ENCODE data around the gene NXPH4.

Gene NXPH4

DNA sequence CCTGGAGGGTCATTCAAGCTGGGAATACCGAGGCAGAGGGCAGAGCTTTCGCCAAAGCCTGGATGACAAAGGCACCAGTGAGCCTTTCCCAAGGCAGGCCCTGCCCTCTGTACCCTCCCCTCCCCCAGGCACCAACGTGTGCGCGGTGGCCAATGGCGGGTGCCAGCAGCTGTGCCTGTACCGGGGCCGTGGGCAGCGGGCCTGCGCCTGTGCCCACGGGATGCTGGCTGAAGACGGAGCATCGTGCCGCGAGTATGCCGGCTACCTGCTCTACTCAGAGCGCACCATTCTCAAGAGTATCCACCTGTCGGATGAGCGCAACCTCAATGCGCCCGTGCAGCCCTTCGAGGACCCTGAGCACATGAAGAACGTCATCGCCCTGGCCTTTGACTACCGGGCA is 31.2 kb upstream of the NXPH4 start:
- DNase-seq = no peak

DNA sequence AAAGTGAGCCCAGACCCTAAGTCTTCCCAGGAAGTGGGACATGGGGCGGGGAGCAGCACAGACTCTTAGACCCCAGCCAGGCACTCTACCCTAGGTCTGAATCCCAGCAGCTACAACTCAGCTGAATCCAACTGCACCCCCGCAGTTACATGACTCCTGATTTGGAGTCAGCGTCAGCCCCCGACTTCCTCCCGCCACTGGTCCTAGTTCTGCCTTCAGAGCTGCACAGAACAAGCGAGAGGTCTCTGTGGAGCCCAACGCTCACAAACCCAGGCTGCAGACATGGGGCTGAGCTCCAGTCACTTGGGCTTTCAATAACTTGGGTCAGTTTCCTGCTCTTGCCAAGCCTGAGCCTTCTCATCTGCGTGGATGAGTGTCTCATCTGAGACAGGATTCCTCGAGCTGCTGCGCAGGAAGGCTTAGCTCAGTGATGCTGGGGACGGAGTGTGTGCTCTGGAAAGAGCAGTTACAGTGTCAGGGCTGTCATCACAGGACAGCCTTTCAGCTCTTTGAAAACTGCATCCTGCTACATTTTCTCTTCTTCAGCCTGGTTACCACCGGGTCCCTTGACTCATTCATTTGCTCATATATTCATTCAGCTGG is 30.6 kb upstream of the NXPH4 start:
- no peak for DNase-seq

DNA sequence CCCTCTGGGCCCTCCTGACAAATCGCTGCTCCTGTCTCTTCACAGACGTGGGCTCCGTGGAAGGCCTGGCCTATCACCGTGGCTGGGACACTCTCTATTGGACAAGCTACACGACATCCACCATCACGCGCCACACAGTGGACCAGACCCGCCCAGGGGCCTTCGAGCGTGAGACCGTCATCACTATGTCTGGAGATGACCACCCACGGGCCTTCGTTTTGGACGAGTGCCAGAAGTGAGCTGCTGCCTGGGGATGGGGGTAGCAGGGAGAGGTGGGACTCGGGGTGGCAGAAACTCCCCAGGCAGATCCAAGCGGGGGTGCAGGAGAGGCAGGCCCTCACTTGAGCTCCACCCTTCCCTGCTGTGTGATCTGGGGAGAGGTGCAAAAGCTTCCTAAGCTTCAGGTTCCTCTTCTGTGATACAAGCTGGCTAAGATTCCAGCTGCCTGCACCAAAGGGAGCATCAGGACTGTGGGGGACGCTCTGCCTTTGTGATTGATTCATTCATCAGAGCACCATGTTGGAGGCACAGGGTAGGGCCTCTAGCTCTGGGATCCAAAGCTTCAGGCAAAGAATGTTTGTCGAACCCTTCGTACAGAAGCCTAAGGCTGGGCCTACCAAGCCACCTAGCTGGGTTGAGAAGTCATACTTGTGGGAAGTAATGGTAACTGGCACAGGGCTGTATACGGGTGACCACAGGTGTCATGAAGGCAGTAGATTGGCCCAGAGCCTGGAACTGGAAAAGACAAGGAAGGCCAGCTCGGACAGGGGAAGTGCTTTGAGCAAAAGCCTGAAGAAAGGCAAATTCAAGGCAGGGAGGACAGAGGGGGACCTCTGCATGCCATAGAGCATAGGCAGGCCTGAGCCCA is 29.1 kb upstream of the NXPH4 start:
- DNase-seq = no peak

- no peak for DNase-seq
Measured at GRCh38 chr12:57188090-57188425, 28.5 kb upstream of the NXPH4 start.

- DNase-seq = no peak
Measured at GRCh38 chr12:57190037-57190436, 26.6 kb upstream of the NXPH4 start.

GRCh38 chr12:57190821-57191220 is 25.8 kb upstream of the NXPH4 start:
- DNase-seq = no peak

DNA sequence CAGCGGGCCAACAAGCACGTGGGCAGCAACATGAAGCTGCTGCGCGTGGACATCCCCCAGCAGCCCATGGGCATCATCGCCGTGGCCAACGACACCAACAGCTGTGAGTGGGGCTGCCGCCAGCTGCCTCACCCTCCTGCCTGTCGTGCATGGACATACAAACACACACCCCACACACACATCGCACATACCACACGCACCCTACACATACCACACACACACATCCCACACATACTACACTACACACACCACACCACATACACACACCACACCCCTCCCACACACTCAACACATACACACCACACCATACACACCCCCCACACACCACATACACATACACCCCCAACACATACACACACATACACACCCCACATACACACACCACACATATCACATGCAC is 25.2 kb upstream of the NXPH4 start:
- DNase-seq = no peak

- DNase-seq = no peak
Measured at GRCh38 chr12:57192920-57193319, 23.7 kb upstream of the NXPH4 start.

DNA sequence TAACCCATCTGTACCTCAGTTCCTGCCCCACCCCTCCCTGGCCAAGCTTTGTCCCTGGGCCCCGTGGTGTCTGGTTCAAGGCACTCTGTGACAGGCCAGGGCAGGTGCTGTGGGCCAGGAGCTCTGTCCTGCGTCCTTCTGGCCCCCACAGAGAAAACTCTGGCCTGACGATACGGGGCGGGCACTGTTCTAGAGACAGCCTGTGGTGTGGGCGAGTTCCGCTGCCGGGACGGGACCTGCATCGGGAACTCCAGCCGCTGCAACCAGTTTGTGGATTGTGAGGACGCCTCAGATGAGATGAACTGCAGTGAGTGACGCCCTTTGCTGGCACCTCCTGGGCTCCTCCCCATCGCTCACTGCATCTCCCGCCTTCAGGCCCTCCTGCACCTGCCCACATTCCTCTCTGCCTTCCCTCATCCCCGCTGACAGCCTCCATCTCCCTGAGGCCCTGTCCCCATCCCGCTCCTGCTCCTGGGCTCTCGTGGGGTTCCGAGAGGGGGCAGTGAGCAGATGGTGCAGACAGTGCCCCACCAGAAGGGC is 22.8 kb upstream of the NXPH4 start:
- DNase-seq = no peak

DNA sequence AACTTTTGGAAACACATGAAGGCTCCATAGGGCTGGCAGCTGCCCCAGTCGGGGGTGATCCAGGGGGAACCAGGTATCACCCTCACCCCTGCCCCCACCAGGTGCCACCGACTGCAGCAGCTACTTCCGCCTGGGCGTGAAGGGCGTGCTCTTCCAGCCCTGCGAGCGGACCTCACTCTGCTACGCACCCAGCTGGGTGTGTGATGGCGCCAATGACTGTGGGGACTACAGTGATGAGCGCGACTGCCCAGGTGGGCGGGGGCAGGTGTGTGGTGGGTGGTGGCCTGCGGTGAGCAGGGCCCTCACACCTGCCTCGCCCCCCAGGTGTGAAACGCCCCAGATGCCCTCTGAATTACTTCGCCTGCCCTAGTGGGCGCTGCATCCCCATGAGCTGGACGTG is 22.3 kb upstream of the NXPH4 start:
- no peak for DNase-seq

- DNase-seq = no peak
Measured at GRCh38 chr12:57195186-57195585, 21.4 kb upstream of the NXPH4 start.

DNA sequence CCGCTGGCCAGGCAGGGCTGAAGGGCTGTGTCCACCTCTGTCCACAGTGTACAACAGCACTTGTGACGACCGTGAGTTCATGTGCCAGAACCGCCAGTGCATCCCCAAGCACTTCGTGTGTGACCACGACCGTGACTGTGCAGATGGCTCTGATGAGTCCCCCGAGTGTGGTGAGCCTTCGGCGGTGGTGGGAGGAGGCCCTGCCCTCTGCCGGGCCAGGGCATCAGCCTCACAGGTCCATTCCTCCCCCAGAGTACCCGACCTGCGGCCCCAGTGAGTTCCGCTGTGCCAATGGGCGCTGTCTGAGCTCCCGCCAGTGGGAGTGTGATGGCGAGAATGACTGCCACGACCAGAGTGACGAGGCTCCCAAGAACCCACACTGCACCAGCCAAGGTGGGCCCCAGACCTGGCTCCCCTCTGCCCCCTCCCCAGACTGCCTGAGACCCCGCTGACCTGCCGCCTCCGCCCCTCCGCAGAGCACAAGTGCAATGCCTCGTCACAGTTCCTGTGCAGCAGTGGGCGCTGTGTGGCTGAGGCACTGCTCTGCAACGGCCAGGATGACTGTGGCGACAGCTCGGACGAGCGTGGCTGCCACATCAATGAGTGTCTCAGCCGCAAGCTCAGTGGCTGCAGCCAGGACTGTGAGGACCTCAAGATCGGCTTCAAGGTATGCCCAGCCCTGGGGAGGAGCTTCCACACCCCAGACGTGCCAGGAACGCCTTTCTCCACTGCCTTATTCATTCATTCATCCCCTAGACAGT is 20.8 kb upstream of the NXPH4 start:
- no peak for DNase-seq

- no peak for DNase-seq
Measured at GRCh38 chr12:57196439-57196838, 20.2 kb upstream of the NXPH4 start.

DNA sequence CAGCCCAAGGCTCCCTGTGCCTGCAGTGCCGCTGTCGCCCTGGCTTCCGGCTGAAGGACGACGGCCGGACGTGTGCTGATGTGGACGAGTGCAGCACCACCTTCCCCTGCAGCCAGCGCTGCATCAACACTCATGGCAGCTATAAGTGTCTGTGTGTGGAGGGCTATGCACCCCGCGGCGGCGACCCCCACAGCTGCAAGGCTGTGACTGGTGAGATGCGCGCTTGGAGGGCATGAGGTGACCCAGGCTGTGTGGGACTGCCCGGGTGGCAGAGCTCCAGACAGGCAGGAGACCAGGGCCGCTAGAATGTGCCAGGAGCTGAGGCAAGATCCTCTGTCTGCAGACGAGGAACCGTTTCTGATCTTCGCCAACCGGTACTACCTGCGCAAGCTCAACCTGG is 19.6 kb upstream of the NXPH4 start:
- no peak for DNase-seq

DNA sequence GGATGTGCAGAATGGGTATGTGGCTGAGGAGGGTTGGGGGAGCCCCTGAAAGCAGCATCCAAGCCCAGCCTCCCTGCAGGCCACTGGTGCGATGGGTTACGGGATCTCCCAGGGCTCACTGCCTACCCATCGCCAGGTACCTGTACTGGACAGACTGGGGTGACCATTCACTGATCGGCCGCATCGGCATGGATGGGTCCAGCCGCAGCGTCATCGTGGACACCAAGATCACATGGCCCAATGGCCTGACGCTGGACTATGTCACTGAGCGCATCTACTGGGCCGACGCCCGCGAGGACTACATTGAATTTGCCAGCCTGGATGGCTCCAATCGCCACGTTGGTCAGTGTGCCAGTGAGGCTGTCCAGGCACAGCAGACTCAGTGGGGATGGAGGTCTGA is 18.3 kb upstream of the NXPH4 start:
- DNase-seq = no peak

DNA sequence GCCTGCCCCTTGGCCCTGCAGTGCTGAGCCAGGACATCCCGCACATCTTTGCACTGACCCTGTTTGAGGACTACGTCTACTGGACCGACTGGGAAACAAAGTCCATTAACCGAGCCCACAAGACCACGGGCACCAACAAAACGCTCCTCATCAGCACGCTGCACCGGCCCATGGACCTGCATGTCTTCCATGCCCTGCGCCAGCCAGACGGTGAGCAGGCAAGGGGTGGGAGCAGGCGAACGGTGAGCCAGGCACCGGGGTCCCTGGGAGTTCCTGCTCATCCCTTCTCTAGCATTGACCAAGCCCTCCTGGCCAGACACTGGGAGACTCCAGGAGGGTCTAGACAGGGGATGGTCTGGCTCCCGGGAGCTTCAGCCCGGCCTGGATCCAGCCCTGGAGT is 17.4 kb upstream of the NXPH4 start:
- DNase-seq = no peak

- DNase-seq = no peak
Measured at GRCh38 chr12:57200497-57200896, 16.1 kb upstream of the NXPH4 start.

- DNase-seq = no peak
Measured at GRCh38 chr12:57201219-57201618, 15.4 kb upstream of the NXPH4 start.

GRCh38 chr12:57201631-57202030 is 15.0 kb upstream of the NXPH4 start:
- DNase-seq = no peak

- DNase-seq = no peak
Measured at GRCh38 chr12:57202321-57202720, 14.3 kb upstream of the NXPH4 start.

GRCh38 chr12:57203201-57203600 is 13.4 kb upstream of the NXPH4 start:
- DNase-seq = no peak

- DNase-seq = no peak
Measured at GRCh38 chr12:57203791-57204190, 12.8 kb upstream of the NXPH4 start.

DNA sequence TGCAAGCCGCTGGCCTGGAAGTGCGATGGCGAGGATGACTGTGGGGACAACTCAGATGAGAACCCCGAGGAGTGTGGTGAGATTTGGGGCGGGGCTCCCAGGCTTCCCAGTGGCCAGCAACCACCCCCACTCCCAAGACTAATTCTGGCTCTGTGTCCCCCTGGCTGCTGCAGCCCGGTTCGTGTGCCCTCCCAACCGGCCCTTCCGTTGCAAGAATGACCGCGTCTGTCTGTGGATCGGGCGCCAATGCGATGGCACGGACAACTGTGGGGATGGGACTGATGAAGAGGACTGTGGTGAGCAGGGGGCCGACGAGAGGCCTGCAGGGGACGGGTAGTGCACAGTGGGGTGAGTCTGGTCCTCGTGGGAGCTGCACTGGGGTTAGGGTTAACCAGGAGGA is 12.1 kb upstream of the NXPH4 start:
- DNase-seq = no peak

DNA sequence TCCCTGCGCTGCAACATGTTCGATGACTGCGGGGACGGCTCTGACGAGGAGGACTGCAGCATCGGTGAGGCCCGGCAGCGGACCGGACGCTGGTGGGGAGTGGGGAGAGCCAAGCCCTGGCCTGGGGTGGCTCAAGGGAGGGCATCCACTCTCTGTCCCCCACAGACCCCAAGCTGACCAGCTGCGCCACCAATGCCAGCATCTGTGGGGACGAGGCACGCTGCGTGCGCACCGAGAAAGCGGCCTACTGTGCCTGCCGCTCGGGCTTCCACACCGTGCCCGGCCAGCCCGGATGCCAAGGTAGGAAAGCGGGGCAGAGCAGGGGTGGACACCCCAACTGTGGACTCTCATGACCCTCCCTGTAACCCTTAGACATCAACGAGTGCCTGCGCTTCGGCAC is 11.4 kb upstream of the NXPH4 start:
- DNase-seq = no peak
